B cell (primary cell): ENCODE measurements around the gene PIP4K2A. TPM values are rescaled to one million over a fixed set of nuclear protein-coding genes. Genes with fewer than 3 reads are reported as not detected.
"Not testable (repeated sequence)": the region's sequence is repeated elsewhere in the genome, so short reads cannot be mapped to it uniquely, and the experiment has no call there.

Experiments used
- ATAC-seq: fragments of 200-7000 bp; cut with Tn5 transposase; one replicate; pipeline ENCODE4 v1.10.0; 2021; ENCODE audit warnings: low read depth, mild to moderate bottlenecking, moderate number of reproducible peaks, moderate library complexity
- CTCF ChIA-PET: fragments of 350-600 bp; sonication (Branson Sonifier 250); formaldehyde crosslinking; loops from one replicate; lab custom pipeline; 2021; ENCODE audit warnings: antibody characterized with exemption, inconsistent platforms; lab: Charles Lee
- POLR2A ChIA-PET: fragments of 350-600 bp; sonication (Branson Sonifier 250); formaldehyde crosslinking; loops from one replicate; lab custom pipeline; 2021; ENCODE audit warnings: antibody characterized with exemption; lab: Charles Lee
- DNase-seq: peaks from one replicate; pipeline ENCODE4 v3.0.0; 2013
- H2AFZ ChIP-seq: 2 replicates; pipeline ENCODE4 v1.6.1; 2012; ENCODE audit warnings: mild to moderate bottlenecking, low read depth, low read length; ENCODE audit not compliant: insufficient read depth, poor library complexity, severe bottlenecking
- H3K27ac ChIP-seq, 2 donors: 1 replicate in 1 of 2; 2 replicates in 1 of 2; pipeline ENCODE4 v1.5.1; 2012 to 2013; ENCODE audit warnings: low read length in 2 of 2, mild to moderate bottlenecking in 2 of 2, moderate library complexity in 1 of 2
- H3K27me3 ChIP-seq, 4 experiments: fragments of 200-600 bp in 1 of 4; sonication (generic) in 1 of 4; replicated peaks in 1 of 4; 1 replicate in 2 of 4; 2 replicates in 2 of 4; pipeline versions ENCODE4 v1.6.1 to v1.7.0; 2013 to 2016; ENCODE audit warnings: low read length in 3 of 4, mild to moderate bottlenecking in 2 of 4, mixed read lengths in 1 of 4, moderate library complexity in 1 of 4; ENCODE audit not compliant: insufficient read depth in 4 of 4, control insufficient read depth in 3 of 4; ENCODE audit errors: control extremely low read depth in 1 of 4
- H3K36me3 ChIP-seq, 2 experiments: replicated peaks in 1 of 2; 1 replicate in 1 of 2; 2 replicates in 1 of 2; pipeline versions ENCODE4 v1.6.1 to v1.7.1; 2013; ENCODE audit warnings: low read length in 1 of 2; ENCODE audit not compliant: insufficient read depth in 2 of 2, control insufficient read depth in 1 of 2; ENCODE audit errors: control extremely low read depth in 1 of 2, extremely low read depth in 1 of 2
- H3K4me1 ChIP-seq, 2 donors: fragments of 200-600 bp in 1 of 2; sonication (generic) in 1 of 2; 1 replicate in 1 of 2; 2 replicates in 1 of 2; pipeline versions ENCODE4 v1.5.1 to v1.6.1; 2013 to 2017; ENCODE audit warnings: low read length in 2 of 2; ENCODE audit not compliant: control insufficient read depth in 2 of 2, insufficient read depth in 2 of 2
- H3K4me2 ChIP-seq: replicated peaks from 2 replicates; pipeline ENCODE3; 2012; ENCODE audit warnings: mild to moderate bottlenecking, low read depth, low read length; ENCODE audit not compliant: poor library complexity, severe bottlenecking
- H3K4me3 ChIP-seq, 5 experiments: fragments of 200-600 bp in 1 of 5; sonication (generic) in 1 of 5; 1 replicate in 3 of 5; 2 replicates in 2 of 5; pipeline versions ENCODE4 v1.5.1 to v1.7.0; 2011 to 2016; ENCODE audit warnings: low read length in 4 of 5, mild to moderate bottlenecking in 4 of 5, low read depth in 2 of 5, control low read depth in 1 of 5, moderate library complexity in 1 of 5; ENCODE audit not compliant: insufficient read depth in 1 of 5; ENCODE audit errors: control extremely low read depth in 1 of 5, extremely low read depth in 1 of 5
- H3K79me2 ChIP-seq: fragments of 200-600 bp; sonication (generic); one replicate; pipeline ENCODE4 v1.6.0; 2016; ENCODE audit warnings: low read length; ENCODE audit not compliant: control insufficient read depth, insufficient read depth
- H3K9ac ChIP-seq: fragments of 200-600 bp; sonication (generic); 2 replicates; pipeline ENCODE4 v1.6.1; 2017; ENCODE audit warnings: mild to moderate bottlenecking, low read length, moderate library complexity
- H3K9me3 ChIP-seq, 3 donors: one replicate each; pipeline versions ENCODE4 v1.6.1 to v1.7.1; 2013; ENCODE audit warnings: low read length in 2 of 3; ENCODE audit not compliant: control insufficient read depth in 2 of 3, insufficient read depth in 1 of 3; ENCODE audit errors: control extremely low read depth in 1 of 3
- H4K20me1 ChIP-seq: 2 replicates; pipeline ENCODE4 v1.6.0; 2012; ENCODE audit warnings: mild to moderate bottlenecking, low read length; ENCODE audit not compliant: insufficient read depth, control insufficient read depth, poor library complexity, severe bottlenecking
- H3K27ac Mint-ChIP-seq: one replicate; pipeline ENCODE4 v1.8.0; 2021; ENCODE audit warnings: mixed read lengths
- H3K27me3 Mint-ChIP-seq: one replicate; pipeline ENCODE4 v1.8.0; 2021; ENCODE audit warnings: mixed read lengths
- H3K4me1 Mint-ChIP-seq: one replicate; pipeline ENCODE4 v1.8.0; 2021; ENCODE audit warnings: mixed read lengths
- H3K4me3 Mint-ChIP-seq: one replicate; pipeline ENCODE4 v1.8.0; 2021; ENCODE audit warnings: mixed read lengths
- H3K9me3 Mint-ChIP-seq: one replicate; pipeline ENCODE4 v1.8.0; 2022; ENCODE audit warnings: mixed read lengths; ENCODE audit not compliant: insufficient read depth
- EZH2 ChIP-seq: IDR thresholded peaks from 2 replicates; pipeline ENCODE4 v1.6.1; 2012; ENCODE audit warnings: borderline replicate concordance, low read depth, mild to moderate bottlenecking, moderate library complexity, low read length; ENCODE audit not compliant: insufficient read depth, poor library complexity, severe bottlenecking
- WGBS: methylation state at CpG from one replicate; pipeline ENCODE4 v1.1.5; 2013; ENCODE audit warnings: missing lambda C conversion rate; ENCODE audit not compliant: insufficient coverage; 5-methylcytosine and 5-hydroxymethylcytosine counted together
- intact Hi-C: fragments of 100-400 bp; cut with micrococcal nuclease; formaldehyde crosslinking; loops from one replicate; pipeline ENCODE4 v1.10.0; 2022
- polyA plus RNA-seq: library from polyadenylated mRNA; depleted of rRNA; stranded (reverse); fragments of >200 nt; gene quantifications from 2 replicates; pipeline ENCODE4 v1.2.3, GENCODE V29; 2012
- total RNA-seq, 2 donors: library from RNA; stranded (reverse); fragments of 120-200 nt in 1 of 2; gene quantifications; 1 replicate in 1 of 2; 2 replicates in 1 of 2; pipeline versions ENCODE4 v1.2.3 to v1.2.4, GENCODE V29; 2013 to 2022
- TF ChIP-seq, protein P1 (sequence below): fragments of 200-600 bp; IDR thresholded peaks from one replicate; pipeline ENCODE4 v1.8.0; 2022; ENCODE audit warnings: antibody characterized with exemption, mild to moderate bottlenecking

Gene PIP4K2A
- total and polyA plus RNA-seq, 2 donors (not counting 1 experiment from before 2014, with no cell fraction given): 21.8 to 103 TPM

DNA sequence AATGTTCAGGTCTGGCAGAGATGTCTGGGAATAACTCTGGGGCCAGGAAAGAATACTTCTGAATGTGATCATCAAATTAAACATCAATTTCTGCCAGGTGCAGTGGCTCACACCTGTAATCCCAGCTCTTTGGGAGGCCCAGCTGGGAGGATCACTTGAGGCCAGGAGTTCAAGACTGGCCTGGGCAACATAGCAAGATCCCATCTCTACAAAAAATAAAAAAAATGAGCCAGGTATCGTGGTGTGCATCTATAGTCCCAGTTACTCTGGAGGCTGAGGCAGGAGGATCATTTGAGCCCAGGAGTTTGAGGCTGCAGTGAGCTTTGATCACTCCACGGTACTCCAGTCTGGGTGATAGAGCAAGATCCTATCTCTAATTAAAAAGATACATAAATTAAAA, 214.4 kb downstream of the PIP4K2A start:
- H3K27me3 ChIP-seq, H3K4me2 ChIP-seq, H3K27ac ChIP-seq, DNase-seq, H3K27me3 Mint-ChIP-seq, H3K27ac Mint-ChIP-seq, ATAC-seq, intact Hi-C loops, H3K79me2 ChIP-seq, H3K9ac ChIP-seq, H3K4me1 ChIP-seq, H3K9me3 ChIP-seq, H3K9me3 Mint-ChIP-seq, H3K36me3 ChIP-seq, H3K4me3 ChIP-seq, H3K4me1 Mint-ChIP-seq, H3K4me3 Mint-ChIP-seq, H4K20me1 ChIP-seq, H2AFZ ChIP-seq: not testable (repeated sequence)
- 83% methylated on average over 1 of the region's 2 CpGs for WGBS
- ChIA-PET CTCF (interaction anchor here (1.0 kb wide), 1 partner anchor 485 kb away, joined by 3 read pairs; no protein-coding TSS in a partner anchor), POLR2A (interaction anchor here (0.6 kb wide), 1 partner anchor 53 kb away, joined by 5 read pairs; no protein-coding TSS in a partner anchor)

DNA sequence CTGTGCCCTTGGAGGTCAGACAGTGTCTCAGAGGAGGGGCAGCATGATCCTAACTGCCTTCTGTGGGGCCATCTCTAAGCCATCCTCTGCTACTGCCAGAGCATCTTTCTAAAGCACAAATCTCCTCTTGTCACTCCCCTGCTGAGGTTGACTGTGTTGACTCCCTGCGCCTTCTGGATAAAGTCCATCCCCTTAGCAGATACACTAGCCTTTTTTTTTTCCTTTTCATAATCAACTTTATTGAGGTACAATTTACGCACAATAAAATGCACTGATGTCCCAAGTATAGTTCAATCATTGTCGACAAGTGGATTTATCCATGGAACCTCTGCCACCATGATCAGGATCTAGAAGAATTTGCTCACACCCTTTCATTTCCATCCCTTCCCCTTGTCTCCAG, 219.0 kb downstream of the PIP4K2A start:
- Histone ChIP-seq H3K36me3 (no peaks in the 10 kb centered on the region), H3K79me2 (no peaks in the 10 kb centered on the region), H3K27ac (no peak overlapping the region), H3K9ac (no peak overlapping the region), H3K27me3 (no peaks in the 10 kb centered on the region), H2AFZ (no peak overlapping the region), H3K9me3 (no peaks in the 10 kb centered on the region), H4K20me1 (no peaks in the 10 kb centered on the region), H3K4me2 (no peak overlapping the region), H3K4me1 (peaks cover 10 to 11% of the 10 kb centered on the region in 2 donors), H3K4me3 (no peak overlapping the region)
- intact Hi-C loops: no loop called here
- Mint-ChIP-seq H3K27me3 (peaks cover 8% of the 10 kb centered on the region), H3K9me3 (no peaks in the 10 kb centered on the region), H3K27ac (no peak overlapping the region), H3K4me1 (peaks cover 12% of the 10 kb centered on the region), H3K4me3 (no peak overlapping the region)
- DNase-seq (no peak), ATAC-seq (no peak)
- WGBS: 93% methylated on average over 3 of the region's 3 CpGs
- POLR2A ChIA-PET: no interaction called here
- TF ChIP-seq, protein P1, sequence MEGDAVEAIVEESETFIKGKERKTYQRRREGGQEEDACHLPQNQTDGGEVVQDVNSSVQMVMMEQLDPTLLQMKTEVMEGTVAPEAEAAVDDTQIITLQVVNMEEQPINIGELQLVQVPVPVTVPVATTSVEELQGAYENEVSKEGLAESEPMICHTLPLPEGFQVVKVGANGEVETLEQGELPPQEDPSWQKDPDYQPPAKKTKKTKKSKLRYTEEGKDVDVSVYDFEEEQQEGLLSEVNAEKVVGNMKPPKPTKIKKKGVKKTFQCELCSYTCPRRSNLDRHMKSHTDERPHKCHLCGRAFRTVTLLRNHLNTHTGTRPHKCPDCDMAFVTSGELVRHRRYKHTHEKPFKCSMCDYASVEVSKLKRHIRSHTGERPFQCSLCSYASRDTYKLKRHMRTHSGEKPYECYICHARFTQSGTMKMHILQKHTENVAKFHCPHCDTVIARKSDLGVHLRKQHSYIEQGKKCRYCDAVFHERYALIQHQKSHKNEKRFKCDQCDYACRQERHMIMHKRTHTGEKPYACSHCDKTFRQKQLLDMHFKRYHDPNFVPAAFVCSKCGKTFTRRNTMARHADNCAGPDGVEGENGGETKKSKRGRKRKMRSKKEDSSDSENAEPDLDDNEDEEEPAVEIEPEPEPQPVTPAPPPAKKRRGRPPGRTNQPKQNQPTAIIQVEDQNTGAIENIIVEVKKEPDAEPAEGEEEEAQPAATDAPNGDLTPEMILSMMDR: no peak
- no peak for TF ChIP-seq EZH2
- CTCF ChIA-PET: no interaction called here
